ENCODE measurements around the gene RSRC1. TPM values are rescaled to one million over a fixed set of nuclear protein-coding genes. Genes with fewer than 3 reads are reported as not detected.
"Not testable (repeated sequence)": the region's sequence is repeated elsewhere in the genome, so short reads cannot be mapped to it uniquely, and the experiment has no call there.

RSRC1 gene
- total RNA-seq, 2 donors from 2014 or later: 28.5 to 32.0 TPM

GRCh38 chr3:158217992-158218391 lies 108.1 kb downstream of the RSRC1 start:
- Histone ChIP-seq H3K9ac (ENCODE audit: low read depth in 2 of 2, low read length in 2 of 2) (no peak overlapping the region), H3K4me3 (no peak overlapping the region), H3K27me3 (no peaks in the 10 kb centered on the region), H3K36me3 (no peaks in the 10 kb centered on the region), H3K27ac (no peak overlapping the region), H3K4me1 (no peaks in the 10 kb centered on the region), H3K9me3 (no peaks in the 10 kb centered on the region)
- intact Hi-C loops (cut with DNase I): no loop called here
- no peak for TF ChIP-seq CTCF (IDR thresholded peaks at IDR 0.05)
- no peak for DNase-seq

- Histone ChIP-seq H3K27ac (no peak overlapping the region), H3K9me3 (no peaks in the 10 kb centered on the region), H3K9ac (ENCODE audit: low read depth in 2 of 2, low read length in 2 of 2) (no peak overlapping the region), H3K27me3 (no peaks in the 10 kb centered on the region), H3K36me3 (no peaks in the 10 kb centered on the region), H3K4me3 (no peak overlapping the region), H3K4me1 (no peaks in the 10 kb centered on the region)
- intact Hi-C loops (cut with DNase I): no loop called here
- no peak for DNase-seq
- TF ChIP-seq CTCF (IDR thresholded peaks at IDR 0.05): no peak
These were observed 110.7 kb downstream of the RSRC1 start for GRCh38 chr3:158220575-158220974.

GRCh38 chr3:158221426-158221825 lies 111.5 kb downstream of the RSRC1 start:
- Histone ChIP-seq H3K4me1 (no peaks in the 10 kb centered on the region), H3K4me3 (no peak overlapping the region), H3K27me3 (no peaks in the 10 kb centered on the region), H3K9ac (ENCODE audit: low read depth in 2 of 2, low read length in 2 of 2) (no peak overlapping the region), H3K9me3 (no peaks in the 10 kb centered on the region), H3K27ac (no peak overlapping the region), H3K36me3 (no peaks in the 10 kb centered on the region)
- no peak for DNase-seq
- intact Hi-C loops (cut with DNase I): no loop called here
- no peak for TF ChIP-seq CTCF (IDR thresholded peaks at IDR 0.05)

- Histone ChIP-seq H3K36me3 (no peaks in the 10 kb centered on the region), H3K4me3 (no peak overlapping the region), H3K9me3 (no peaks in the 10 kb centered on the region), H3K4me1 (no peaks in the 10 kb centered on the region), H3K27me3 (no peaks in the 10 kb centered on the region), H3K27ac (no peak overlapping the region), H3K9ac (ENCODE audit: low read depth in 2 of 2, low read length in 2 of 2) (no peak overlapping the region)
- no peak for DNase-seq
- intact Hi-C loops (cut with DNase I): no loop called here
- TF ChIP-seq CTCF (IDR thresholded peaks at IDR 0.05): no peak
These were observed 116.5 kb downstream of the RSRC1 start for GRCh38 chr3:158226429-158226828.

GRCh38 chr3:158228942-158229341 lies 119.1 kb downstream of the RSRC1 start:
- H3K9ac ChIP-seq (ENCODE audit: low read depth in 2 of 2, low read length in 2 of 2); H3K4me3 ChIP-seq; intact Hi-C loops (cut with DNase I); H3K27ac ChIP-seq; H3K36me3 ChIP-seq; H3K9me3 ChIP-seq; H3K27me3 ChIP-seq; DNase-seq; H3K4me1 ChIP-seq: not testable (repeated sequence)

GRCh38 chr3:158233791-158234190 lies 123.9 kb downstream of the RSRC1 start:
- H3K27ac ChIP-seq: no peak overlapping the region
- no peak for DNase-seq
- TF ChIP-seq CTCF (IDR thresholded peaks at IDR 0.05): no peak
- H3K27me3 ChIP-seq: no peaks in the 10 kb centered on the region
- H3K9ac ChIP-seq (ENCODE audit: low read depth in 2 of 2, low read length in 2 of 2): no peak overlapping the region
- H3K9me3 ChIP-seq: no peaks in the 10 kb centered on the region
- no peaks in the 10 kb centered on the region for H3K36me3 ChIP-seq
- H3K4me1 ChIP-seq: no peaks in the 10 kb centered on the region
- no peak overlapping the region for H3K4me3 ChIP-seq
- intact Hi-C loops (cut with DNase I): no loop called here
